ENCODE measurements around the gene URI1. TPM values are rescaled to one million over a fixed set of nuclear protein-coding genes. Genes with fewer than 3 reads are reported as not detected.
"Not testable (repeated sequence)": the region's sequence is repeated elsewhere in the genome, so short reads cannot be mapped to it uniquely, and the experiment has no call there.

URI1 gene
- total RNA-seq, 1 experiment from 2014 or later: 62.1 TPM

DNA sequence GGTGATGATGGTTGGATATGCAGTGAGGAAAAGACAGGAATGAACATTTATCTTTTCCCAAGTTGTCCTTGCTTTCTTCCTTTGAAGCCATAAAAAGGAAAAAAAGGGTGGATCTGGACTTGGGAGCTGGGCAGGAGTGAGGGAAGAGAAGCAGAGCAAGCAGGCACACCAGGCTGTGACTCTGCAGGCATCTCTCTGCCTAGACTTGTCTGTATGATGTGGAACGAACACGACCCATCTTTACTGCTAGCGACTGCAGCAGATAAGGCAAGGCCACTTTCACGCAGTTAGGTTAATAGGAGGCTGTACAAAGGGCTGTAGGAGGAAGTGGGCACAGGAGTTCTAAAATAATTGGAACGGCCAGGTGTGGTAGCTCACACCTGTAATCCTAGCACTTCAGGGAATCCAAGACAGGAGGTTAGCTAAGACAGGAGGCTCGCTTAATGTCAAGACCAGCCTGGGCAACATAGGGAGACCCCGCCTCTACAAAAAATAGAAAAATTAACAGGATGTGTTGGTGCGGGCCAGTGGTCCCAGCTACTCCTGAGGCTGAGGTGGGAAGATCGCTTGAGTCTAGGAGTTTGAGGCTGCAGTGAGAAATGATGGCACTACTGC lies 961 bp upstream of the URI1 start:
- no peak for DNase-seq (ENCODE audit: extremely low read depth, low read depth)

DNA sequence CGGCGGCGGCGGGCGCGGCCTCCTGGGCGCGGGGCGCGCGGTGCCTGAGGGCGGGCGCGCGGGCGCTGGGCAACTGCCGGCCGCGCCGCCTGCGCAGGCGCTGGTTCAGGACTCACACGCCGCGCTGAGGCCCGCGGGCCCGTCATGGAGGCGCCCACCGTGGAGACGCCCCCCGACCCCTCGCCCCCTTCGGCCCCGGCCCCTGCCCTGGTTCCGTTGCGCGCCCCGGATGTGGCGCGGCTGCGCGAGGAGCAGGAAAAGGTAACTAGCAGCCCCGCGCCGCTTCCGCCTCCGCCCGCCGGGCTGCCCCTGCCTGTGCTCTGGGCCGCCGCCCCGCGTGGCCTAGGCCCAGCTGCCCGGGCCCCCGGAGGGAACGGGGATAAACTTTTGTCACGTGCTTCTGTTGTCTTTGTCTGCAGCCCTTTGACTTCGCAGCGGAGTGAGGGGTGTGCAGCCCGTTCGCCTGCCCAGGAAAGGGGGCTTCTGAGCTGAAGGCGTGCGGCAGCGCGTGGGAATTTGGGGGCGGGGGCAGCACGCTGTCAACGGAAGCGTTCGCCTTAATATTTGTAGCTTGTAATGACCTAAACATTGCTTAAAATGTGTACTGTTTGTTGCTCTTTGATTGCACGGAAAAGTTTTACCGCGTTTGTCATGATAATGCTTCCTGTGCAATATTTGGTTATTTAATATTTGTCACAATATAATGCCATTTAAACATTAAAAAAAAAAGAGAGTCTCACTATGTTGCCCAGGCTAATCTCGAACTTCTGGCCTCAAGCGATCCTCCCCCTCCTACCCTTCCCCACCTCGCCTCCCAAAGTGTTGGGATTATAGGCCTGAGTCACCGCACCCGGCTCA lies 594 bp downstream of the URI1 start:
- no peak for DNase-seq (ENCODE audit: extremely low read depth, low read depth)

GRCh38 chr19:29943615-29944014 lies 1.6 kb downstream of the URI1 start:
- no peak for DNase-seq (ENCODE audit: extremely low read depth, low read depth)

- no peak for DNase-seq (ENCODE audit: extremely low read depth, low read depth)
Observed at GRCh38 chr19:29944390-29945012, 2.5 kb downstream of the URI1 start.

DNA sequence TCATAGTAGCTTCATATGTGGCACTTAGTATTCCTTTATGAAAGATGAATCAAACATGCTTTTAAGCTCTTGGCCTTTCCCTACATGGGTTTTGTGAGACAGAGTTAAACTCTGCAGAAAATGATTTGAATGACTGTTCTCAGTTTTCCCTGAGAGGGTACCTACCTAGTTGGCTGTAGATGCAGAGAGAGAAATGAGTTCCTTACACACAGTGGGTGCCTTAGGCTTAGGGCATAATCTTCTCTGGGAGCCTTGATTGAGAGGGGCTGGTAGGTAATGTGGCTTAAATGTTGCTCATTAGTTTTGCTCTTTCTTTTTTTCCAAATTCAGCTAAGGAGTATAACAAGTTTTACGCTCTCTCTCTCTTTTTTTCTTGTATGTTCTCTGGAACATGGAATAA lies 3.0 kb downstream of the URI1 start:
- no peak for DNase-seq (ENCODE audit: extremely low read depth, low read depth)

- DNase-seq (ENCODE audit: extremely low read depth, low read depth): no peak
Observed at GRCh38 chr19:29945433-29945832, 3.4 kb downstream of the URI1 start.

DNA sequence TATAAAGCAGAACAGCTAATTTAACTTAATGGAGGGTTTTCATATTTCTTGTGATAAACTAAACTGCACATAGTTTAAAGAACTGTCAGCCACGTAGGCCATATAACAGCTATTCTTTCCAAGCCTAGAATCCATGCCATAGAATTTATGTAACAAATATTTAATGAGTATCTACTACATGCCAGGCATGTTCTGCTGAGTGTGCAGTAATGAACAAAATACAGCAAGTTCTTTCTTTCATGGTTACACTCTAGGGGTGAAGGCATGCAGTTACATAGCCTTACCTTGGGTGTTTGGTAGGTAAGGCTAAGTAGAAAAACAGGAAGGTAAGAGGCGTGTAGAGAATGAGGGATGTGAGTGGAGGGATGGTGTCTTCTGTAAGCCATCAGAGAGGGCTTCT lies 4.6 kb downstream of the URI1 start:
- no peak for DNase-seq (ENCODE audit: extremely low read depth, low read depth)

DNA sequence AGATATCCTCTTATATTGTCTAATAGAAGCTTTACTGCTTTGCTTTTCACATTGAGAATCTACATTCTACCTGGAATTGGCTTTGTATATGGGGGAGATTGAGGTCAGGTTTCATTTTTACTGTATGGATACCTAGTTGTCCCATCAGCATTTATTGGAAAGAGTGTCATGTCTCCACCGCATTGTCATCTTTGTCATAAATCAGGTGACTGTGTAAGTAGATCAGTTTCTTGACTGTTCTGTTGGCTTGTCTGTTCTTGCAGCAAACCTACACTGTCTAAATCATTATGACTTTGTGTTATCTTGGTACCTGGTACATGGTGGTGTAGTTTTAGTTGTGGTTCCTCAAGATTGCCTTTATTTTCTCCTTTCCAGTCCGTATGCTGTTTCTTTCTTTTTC lies 5.8 kb downstream of the URI1 start:
- DNase-seq (ENCODE audit: extremely low read depth, low read depth): no peak

DNA sequence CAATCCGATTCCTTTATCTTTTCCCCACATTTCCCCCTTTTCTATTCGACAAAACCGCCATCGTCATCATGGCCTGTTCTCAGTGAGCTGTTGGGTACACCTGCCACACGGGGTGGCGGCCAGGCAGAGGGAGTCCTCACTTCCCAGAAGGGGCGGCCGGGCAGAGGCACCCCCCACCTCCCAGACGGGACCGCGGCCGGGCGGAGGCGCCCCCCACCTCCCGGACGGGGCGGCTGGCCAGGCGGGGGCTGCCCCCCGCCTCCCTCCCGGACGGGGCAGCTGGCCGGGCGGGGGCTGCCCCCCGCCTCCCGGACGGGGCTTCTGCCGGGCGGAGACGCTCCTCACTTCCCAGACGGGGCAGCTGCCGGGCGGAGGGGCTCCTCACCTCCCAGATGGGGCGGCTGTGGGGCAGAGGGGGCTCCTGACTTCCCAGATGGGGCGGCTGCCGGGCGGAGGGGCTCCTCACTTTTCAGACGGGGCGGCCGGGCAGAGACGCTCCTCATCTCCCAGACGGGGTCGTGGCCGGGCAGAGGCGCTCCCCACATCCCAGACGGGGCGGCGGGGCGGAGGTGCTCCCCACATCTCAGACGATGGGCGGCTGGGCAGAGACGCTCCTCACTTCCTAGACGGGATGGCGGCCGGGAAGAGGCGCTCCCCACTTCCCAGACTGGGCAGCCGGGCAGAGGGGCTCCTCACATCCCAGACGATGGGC lies 6.9 kb downstream of the URI1 start:
- DNase-seq (ENCODE audit: extremely low read depth, low read depth): not testable (repeated sequence)

GRCh38 chr19:29952177-29952576 lies 10.1 kb downstream of the URI1 start:
- DNase-seq (ENCODE audit: extremely low read depth, low read depth): no peak

GRCh38 chr19:29952646-29953045 lies 10.6 kb downstream of the URI1 start:
- DNase-seq (ENCODE audit: extremely low read depth, low read depth): no peak

DNA sequence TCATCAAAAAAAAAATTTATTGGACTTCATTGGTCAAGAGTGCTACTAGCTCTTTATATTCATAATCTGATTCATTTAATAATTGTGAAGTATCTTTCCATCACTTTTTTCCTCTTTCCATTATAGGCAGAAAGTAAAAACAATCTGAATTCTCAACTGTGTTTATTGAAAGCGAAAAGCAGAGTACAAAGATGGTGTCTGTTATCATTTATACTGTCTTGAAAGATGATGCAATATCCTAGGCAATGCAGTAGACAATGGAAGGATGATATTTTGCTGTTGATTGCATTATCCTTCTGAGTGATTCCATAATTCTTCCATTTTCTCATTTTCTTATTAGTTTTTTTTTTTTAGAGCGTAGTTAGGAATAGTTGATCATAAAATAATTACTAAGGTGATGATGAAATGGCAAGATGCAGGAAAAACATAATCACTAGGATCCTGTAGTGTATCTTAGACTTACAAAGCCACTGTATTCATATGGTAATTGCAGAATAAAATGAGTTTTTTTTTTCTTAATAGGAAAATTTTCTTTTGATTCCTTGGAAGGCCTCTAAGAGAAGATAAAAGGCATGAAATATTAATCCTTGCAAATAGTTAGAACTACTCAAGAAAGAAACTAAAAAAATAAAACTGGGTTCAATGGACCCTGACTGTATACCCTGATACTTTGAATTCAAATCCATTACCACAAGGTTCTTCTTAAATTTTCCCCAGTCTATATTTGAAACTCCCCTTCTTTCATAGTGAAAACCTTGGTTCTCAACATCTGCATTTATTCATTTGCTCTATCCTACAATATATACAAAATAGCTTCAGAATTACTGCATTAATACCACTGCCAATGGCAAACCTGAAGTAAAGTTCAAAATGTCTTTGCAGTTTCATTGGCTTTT lies 11.6 kb downstream of the URI1 start:
- no peak for DNase-seq (ENCODE audit: extremely low read depth, low read depth)

DNA sequence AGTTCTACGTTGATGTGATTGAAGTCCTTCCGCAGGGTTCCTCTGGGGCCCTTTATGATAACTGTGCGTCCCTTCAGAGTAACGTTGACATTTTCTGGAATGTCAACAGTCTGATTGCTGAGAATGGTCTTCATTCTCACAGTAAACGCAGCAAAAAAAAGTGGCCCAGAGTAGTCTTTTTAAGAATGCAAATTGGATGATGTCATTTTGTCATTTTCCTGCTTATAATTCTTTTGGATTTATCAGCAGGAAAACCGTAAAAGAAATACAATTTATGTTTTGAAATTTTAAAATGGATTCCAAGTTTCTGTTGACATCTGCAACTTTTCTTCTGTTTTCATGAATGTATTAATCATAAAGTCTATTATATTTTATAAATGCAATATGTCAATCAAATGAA lies 14.8 kb downstream of the URI1 start:
- DNase-seq (ENCODE audit: extremely low read depth, low read depth): no peak

- no peak for DNase-seq (ENCODE audit: extremely low read depth, low read depth)
Observed at GRCh38 chr19:29961311-29961710, 19.3 kb downstream of the URI1 start.

GRCh38 chr19:29962793-29963192 lies 20.8 kb downstream of the URI1 start:
- no peak for DNase-seq (ENCODE audit: extremely low read depth, low read depth)

GRCh38 chr19:29963576-29963975 lies 21.5 kb downstream of the URI1 start:
- no peak for DNase-seq (ENCODE audit: extremely low read depth, low read depth)

- DNase-seq (ENCODE audit: extremely low read depth, low read depth): no peak
Observed at GRCh38 chr19:29964171-29964570, 22.1 kb downstream of the URI1 start.

GRCh38 chr19:29965492-29965891 lies 23.5 kb downstream of the URI1 start:
- no peak for DNase-seq (ENCODE audit: extremely low read depth, low read depth)

GRCh38 chr19:29966142-29966541 lies 24.1 kb downstream of the URI1 start:
- DNase-seq (ENCODE audit: extremely low read depth, low read depth): not testable (repeated sequence)

GRCh38 chr19:29966588-29967249 lies 24.7 kb downstream of the URI1 start:
- no peak for DNase-seq (ENCODE audit: extremely low read depth, low read depth)

Measured in NCI-H460 (cell line).